ENCODE results near the gene ZNF43.

DNA sequence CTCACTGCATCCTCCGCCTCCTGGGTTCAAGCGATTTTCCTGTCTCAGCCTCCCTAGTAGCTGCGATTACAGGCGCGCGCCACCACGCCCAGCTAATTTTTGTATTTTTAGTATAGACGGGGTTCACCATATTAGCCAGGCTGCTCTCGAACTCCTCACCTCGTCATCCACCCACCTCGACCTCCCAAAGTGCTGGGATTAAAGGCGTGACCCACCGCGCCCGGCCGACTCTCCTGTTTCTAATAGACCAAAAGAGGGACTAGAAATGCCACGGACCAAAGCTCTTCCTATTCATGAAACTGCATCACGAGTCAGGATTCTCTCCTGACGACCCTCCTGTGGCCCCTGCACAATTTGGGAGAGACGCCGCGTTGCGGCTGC, 563 bp downstream of the ZNF43 start:
- TF ChIP-seq CTCF (IDR thresholded peaks at IDR 0.05) (no peak), POLR2A (IDR thresholded peaks at IDR 0.05) (no peak)

All from vagina (tissue), 2 donors.